A549 treated with Mapracorat at 1 μM for 4 hours (cell line): ENCODE results near the gene SEMA4A. TPM values are rescaled to one million over a fixed set of nuclear protein-coding genes. Genes with fewer than 3 reads are reported as not detected.

Experiments used
- total RNA-seq: library from RNA; stranded (reverse); fragments of 200-300 nt; extraction: Qiagen RNA extraction; gene quantifications from 5 replicates; pipeline ENCODE4 v1.2.3, GENCODE V29; 2022

The SEMA4A gene
- 0.33 to 0.43 TPM (median 0.38 TPM) in 5 replicates for total RNA-seq

GRCh38 chr1:156153362-156153761 lies at the start of gene SEMA4A:
SEMA4A (plus strand) TSS chr1:156153585; CDS start chr1:156154579, 994 bp downstream.

GRCh38 chr1:156114101-156114918 lies 39.1 kb upstream of the SEMA4A start, which contains the start of gene LMNA:
LMNA (plus strand) TSS chr1:156114711; CDS start chr1:156114919, 208 bp downstream.

GRCh38 chr1:156193488-156194299 lies 40.3 kb downstream of the SEMA4A start, which contains the start of gene SLC25A44:
SLC25A44 (plus strand) TSS chr1:156194104; CDS start chr1:156199848, 5,744 bp downstream.

GRCh38 chr1:156212833-156213643 lies 59.7 kb downstream of the SEMA4A start, which contains the start of gene PMF1:
PMF1 (plus strand) TSS chr1:156213007; CDS start chr1:156213016, 9 bp downstream.

Other genes starting within 250 kb of the SEMA4A start
- gene RIT1, start 242.2 kb upstream of the SEMA4A start, total RNA-seq, result 19.9 to 23.6 TPM (median 20.5 TPM) in 5 replicates
- gene KHDC4, start 219.2 kb upstream of the SEMA4A start, total RNA-seq, result 15.7 to 25.6 TPM (median 24.0 TPM) in 5 replicates
- not detected in 5 replicates for gene RXFP4, start 211.9 kb upstream of the SEMA4A start, total RNA-seq
- 33.4 to 39.1 TPM (median 36.2 TPM) in 5 replicates for gene ARHGEF2, start 175.0 kb upstream of the SEMA4A start, total RNA-seq
- gene SSR2, start 132.6 kb upstream of the SEMA4A start, total RNA-seq, result 250 to 268 TPM (median 263 TPM) in 5 replicates
- gene UBQLN4, start 99.8 kb upstream of the SEMA4A start, total RNA-seq, result 32.9 to 41.6 TPM (median 39.7 TPM) in 5 replicates
- 152 to 169 TPM (median 157 TPM) in 5 replicates for gene LAMTOR2, start 98.8 kb upstream of the SEMA4A start, total RNA-seq
- 0.29 TPM in 1 of 5 replicates, not detected in the others for gene RAB25, start 92.4 kb upstream of the SEMA4A start, total RNA-seq
- gene MEX3A, start 71.1 kb upstream of the SEMA4A start, total RNA-seq, result 1.2 to 2.4 TPM (median 1.6 TPM) in 5 replicates
- gene LMNA, start 38.9 kb upstream of the SEMA4A start, total RNA-seq, result 612 to 781 TPM (median 765 TPM) in 5 replicates
- gene SLC25A44, start 40.5 kb downstream of the SEMA4A start, total RNA-seq, result 26.2 to 30.0 TPM (median 26.7 TPM) in 5 replicates
- 57.1 to 65.8 TPM (median 61.8 TPM) in 5 replicates for gene PMF1, start 59.4 kb downstream of the SEMA4A start, total RNA-seq
- gene BGLAP, start 88.6 kb downstream of the SEMA4A start, total RNA-seq, result 0.21 to 0.33 TPM (median 0.25 TPM) in 3 of 5 replicates, not detected in the others
- gene PAQR6, start 94.5 kb downstream of the SEMA4A start, total RNA-seq, result 3.3 to 5.1 TPM (median 4.0 TPM) in 5 replicates
- gene SMG5, start 129.2 kb downstream of the SEMA4A start, total RNA-seq, result 36.8 to 46.7 TPM (median 46.0 TPM) in 5 replicates
- 5.9 to 8.2 TPM (median 7.5 TPM) in 5 replicates for gene TMEM79, start 130.7 kb downstream of the SEMA4A start, total RNA-seq
- gene GLMP, start 142.1 kb downstream of the SEMA4A start, total RNA-seq, result 35.4 to 49.9 TPM (median 47.7 TPM) in 5 replicates
- gene VHLL, start 145.7 kb downstream of the SEMA4A start, total RNA-seq, result not detected in 5 replicates
- gene CCT3, start 184.7 kb downstream of the SEMA4A start, total RNA-seq, result 382 to 400 TPM (median 397 TPM) in 5 replicates
- 1.6 to 3.4 TPM (median 2.1 TPM) in 5 replicates for gene TSACC, start 184.9 kb downstream of the SEMA4A start, total RNA-seq
- not detected in 5 replicates for gene RHBG, start 215.6 kb downstream of the SEMA4A start, total RNA-seq